Prostate gland (tissue), 2 donors: ENCODE measurements around the gene COL6A1. TPM values are rescaled to one million over a fixed set of nuclear protein-coding genes. Genes with fewer than 3 reads are reported as not detected.

Experiments
- DNase-seq: peaks from one replicate; pipeline ENCODE4 v3.0.0-alpha.2; 2019; ENCODE audit warnings: low spot score
- H3K27ac ChIP-seq, 2 donors: fragments of 200-600 bp; sonication (generic); 2 replicates each; pipeline ENCODE4 v1.5.1; 2017 to 2019
- H3K27me3 ChIP-seq: fragments of 200-600 bp; sonication (generic); replicated peaks from 2 replicates; pipeline ENCODE4 v1.5.1; 2019; ENCODE audit not compliant: insufficient read depth
- H3K36me3 ChIP-seq, 2 donors: fragments of 200-600 bp; sonication (generic); 1 replicate in 1 of 2; 2 replicates in 1 of 2; pipeline versions ENCODE4 v1.5.1 to v1.8.1; 2017 to 2019
- H3K4me1 ChIP-seq: fragments of 200-600 bp; sonication (generic); replicated peaks from 2 replicates; pipeline ENCODE4 v1.5.1; 2019
- H3K4me3 ChIP-seq, 2 donors: fragments of 200-600 bp; sonication (generic); 2 replicates each; pipeline ENCODE4 v1.5.1; 2017 to 2019
- H3K9me3 ChIP-seq: fragments of 200-600 bp; sonication (generic); 2 replicates; pipeline ENCODE4 v1.5.1; 2017
- CTCF ChIP-seq, 4 experiments: fragments of 200-600 bp in 2 of 4; fragments of 450-650 bp in 2 of 4; sonication (generic) in 2 of 4; IDR thresholded peaks; 1 replicate in 3 of 4; 2 replicates in 1 of 4; pipeline ENCODE4 v1.5.1; 2016 to 2019; ENCODE audit warnings: antibody characterized with exemption in 4 of 4, mild to moderate bottlenecking in 2 of 4, moderate library complexity in 2 of 4
- POLR2A ChIP-seq: fragments of 450-650 bp; IDR thresholded peaks from one replicate; pipeline ENCODE4 v1.6.1; 2016; ENCODE audit warnings: antibody characterized with exemption, mild to moderate bottlenecking
- POLR2AphosphoS5 ChIP-seq: sonication (generic); formaldehyde crosslinking; IDR thresholded peaks from one replicate; pipeline ENCODE4 v1.6.1; 2017; ENCODE audit warnings: antibody characterized with exemption
- WGBS: methylation state at CpG from one replicate; pipeline ENCODE4 v1.1.5; 2018; 5-methylcytosine and 5-hydroxymethylcytosine counted together
- intact Hi-C: fragments of 100-400 bp; cut with DNase I; formaldehyde crosslinking; loops from one replicate; pipeline ENCODE4 v1.14.2; 2022
- total RNA-seq, 2 donors: library from RNA; depleted of rRNA; stranded (reverse); fragments of >200 nt; gene quantifications; one replicate each; pipeline ENCODE4 v1.1.0, GENCODE V29; 2016

Gene COL6A1
- total RNA-seq, 2 donors from 2014 or later = 163 to 265 TPM

DNA sequence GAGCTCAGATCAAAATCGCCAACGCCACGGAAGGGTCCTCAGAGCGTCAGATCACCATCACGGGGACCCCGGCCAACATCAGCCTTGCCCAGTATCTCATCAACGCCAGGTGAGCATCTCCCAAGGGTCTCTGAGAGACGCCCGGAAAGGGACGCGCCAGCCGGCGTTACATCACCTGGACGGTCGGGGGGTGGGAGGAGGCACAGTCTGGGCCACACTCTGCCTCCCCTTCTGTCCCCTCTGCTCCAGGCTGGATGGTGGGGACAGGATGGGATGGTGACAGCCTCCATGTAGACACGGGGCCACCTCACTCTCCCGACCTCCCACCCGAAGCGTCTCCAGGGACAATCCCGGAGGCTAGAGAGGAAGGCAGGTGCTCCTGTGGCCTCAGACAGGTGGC is 41.5 kb upstream of the COL6A1 start:
- H3K9me3 ChIP-seq = no peaks in the 10 kb centered on the region
- no peaks in the 10 kb centered on the region for H3K36me3 ChIP-seq
- DNase-seq = no peak
- WGBS = 93% methylated on average over 15 of the region's 20 CpGs
- no peaks in the 10 kb centered on the region for H3K4me1 ChIP-seq
- intact Hi-C loops = no loop called here
- H3K27ac ChIP-seq = no peak overlapping the region
- no peak overlapping the region for H3K4me3 ChIP-seq
- TF ChIP-seq POLR2A (no peak), POLR2AphosphoS5 (no peak), CTCF (IDR thresholded peaks at IDR 0.05) (no peak)
- no peaks in the 10 kb centered on the region for H3K27me3 ChIP-seq

DNA sequence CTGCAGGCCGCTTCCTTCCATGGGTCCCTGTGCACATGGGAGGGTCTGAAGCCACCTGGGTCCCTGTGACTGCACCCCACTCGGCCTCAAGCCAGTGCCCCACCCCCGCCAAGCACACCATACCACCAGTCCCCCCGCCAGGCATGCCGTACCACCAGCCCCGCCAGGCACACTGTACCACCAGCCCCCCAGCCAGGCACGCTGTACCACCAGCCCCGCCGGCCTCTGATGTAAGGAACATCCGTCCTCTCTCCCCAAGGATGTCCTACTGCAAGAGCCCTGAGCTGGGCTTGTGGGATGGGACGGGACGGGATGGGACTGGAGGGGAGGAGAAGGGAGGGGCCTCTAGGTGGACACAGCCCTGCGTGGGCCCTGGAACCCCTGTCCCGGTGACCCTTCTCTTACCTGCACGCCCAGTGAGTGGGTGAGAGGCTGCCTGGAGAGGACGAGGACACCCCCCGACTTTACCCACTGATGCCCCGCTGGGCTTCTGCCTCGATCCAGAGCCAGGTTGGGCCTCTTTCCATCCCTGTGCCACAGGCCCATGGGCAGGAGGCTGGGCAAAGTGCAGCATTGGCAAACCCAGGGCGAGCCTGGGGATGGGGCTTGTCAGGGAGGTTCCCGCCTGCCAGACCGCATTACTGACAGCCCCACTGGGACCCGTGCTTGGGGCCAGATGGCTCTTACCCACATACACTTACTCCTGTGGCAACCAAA is 40.8 kb upstream of the COL6A1 start:
- no peak overlapping the region for H3K27ac ChIP-seq
- no peaks in the 10 kb centered on the region for H3K4me1 ChIP-seq
- no peak for DNase-seq
- H3K9me3 ChIP-seq = no peaks in the 10 kb centered on the region
- TF ChIP-seq POLR2AphosphoS5 = no peak
- no peak for TF ChIP-seq CTCF (IDR thresholded peaks at IDR 0.05)
- no peak for TF ChIP-seq POLR2A
- H3K36me3 ChIP-seq = no peaks in the 10 kb centered on the region
- WGBS = 89% methylated on average over 20 of the region's 23 CpGs
- H3K4me3 ChIP-seq = no peak overlapping the region
- H3K27me3 ChIP-seq = no peaks in the 10 kb centered on the region
- intact Hi-C loops = no loop called here

GRCh38 chr21:45941338-45941710 is 40.2 kb upstream of the COL6A1 start:
- DNase-seq = no peak
- Histone ChIP-seq H3K36me3 (no peaks in the 10 kb centered on the region), H3K4me1 (no peaks in the 10 kb centered on the region), H3K27me3 (no peaks in the 10 kb centered on the region), H3K9me3 (no peaks in the 10 kb centered on the region), H3K4me3 (no peak overlapping the region), H3K27ac (no peak overlapping the region)
- TF ChIP-seq POLR2AphosphoS5 (no peak), POLR2A (no peak), CTCF (IDR thresholded peaks at IDR 0.05) (no peak)
- 91% methylated on average over 13 of the region's 14 CpGs for WGBS
- intact Hi-C loops = no loop called here

GRCh38 chr21:45941717-45942546 is 39.6 kb upstream of the COL6A1 start:
- H3K27ac ChIP-seq = no peak overlapping the region
- 88% methylated on average over 32 of the region's 32 CpGs for WGBS

More at GRCh38 chr21:45941717-45942546, 39.6 kb upstream of the COL6A1 start:
- Histone ChIP-seq H3K4me3 (no peak overlapping the region), H3K4me1 (no peaks in the 10 kb centered on the region), H3K27me3 (no peaks in the 10 kb centered on the region), H3K9me3 (no peaks in the 10 kb centered on the region), H3K36me3 (no peaks in the 10 kb centered on the region)
- TF ChIP-seq CTCF (IDR thresholded peaks at IDR 0.05) = no peak
- no peak for TF ChIP-seq POLR2A
- no peak for TF ChIP-seq POLR2AphosphoS5
- no peak for DNase-seq
- intact Hi-C loops = no loop called here
